GM12874 (cell line): ENCODE results near the gene KCNIP3.

ENCODE experiments used
- TF ChIP-seq, protein P1 (sequence below): IDR thresholded peaks from 2 replicates; pipeline ENCODE4 v1.5.1; 2011; ENCODE audit warnings: low read depth, mild to moderate bottlenecking, control low read depth, low read length, moderate library complexity; ENCODE audit not compliant: insufficient read depth

Gene KCNIP3

DNA sequence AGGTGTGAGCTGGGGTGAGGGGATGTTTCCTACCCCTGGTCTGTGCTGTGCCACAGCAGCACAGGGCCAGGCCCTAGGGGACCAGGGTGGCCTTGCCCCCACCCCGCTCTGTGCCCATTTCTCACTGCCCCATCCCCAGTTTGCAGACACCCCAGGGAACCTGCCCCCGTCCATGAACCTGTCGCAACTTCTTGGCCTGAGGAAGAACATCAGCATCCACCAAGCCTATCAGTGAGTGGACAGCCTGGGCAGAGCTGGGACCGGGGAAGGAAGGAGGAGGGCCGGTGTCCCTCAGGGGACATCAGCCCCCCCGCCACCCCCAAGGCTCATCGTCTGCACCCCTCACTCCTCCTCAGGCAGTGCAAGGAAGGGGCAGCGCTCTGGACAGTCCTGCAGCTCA lies 15.4 kb upstream of the KCNIP3 start:
- TF ChIP-seq, protein P1, sequence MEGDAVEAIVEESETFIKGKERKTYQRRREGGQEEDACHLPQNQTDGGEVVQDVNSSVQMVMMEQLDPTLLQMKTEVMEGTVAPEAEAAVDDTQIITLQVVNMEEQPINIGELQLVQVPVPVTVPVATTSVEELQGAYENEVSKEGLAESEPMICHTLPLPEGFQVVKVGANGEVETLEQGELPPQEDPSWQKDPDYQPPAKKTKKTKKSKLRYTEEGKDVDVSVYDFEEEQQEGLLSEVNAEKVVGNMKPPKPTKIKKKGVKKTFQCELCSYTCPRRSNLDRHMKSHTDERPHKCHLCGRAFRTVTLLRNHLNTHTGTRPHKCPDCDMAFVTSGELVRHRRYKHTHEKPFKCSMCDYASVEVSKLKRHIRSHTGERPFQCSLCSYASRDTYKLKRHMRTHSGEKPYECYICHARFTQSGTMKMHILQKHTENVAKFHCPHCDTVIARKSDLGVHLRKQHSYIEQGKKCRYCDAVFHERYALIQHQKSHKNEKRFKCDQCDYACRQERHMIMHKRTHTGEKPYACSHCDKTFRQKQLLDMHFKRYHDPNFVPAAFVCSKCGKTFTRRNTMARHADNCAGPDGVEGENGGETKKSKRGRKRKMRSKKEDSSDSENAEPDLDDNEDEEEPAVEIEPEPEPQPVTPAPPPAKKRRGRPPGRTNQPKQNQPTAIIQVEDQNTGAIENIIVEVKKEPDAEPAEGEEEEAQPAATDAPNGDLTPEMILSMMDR: no peak

DNA sequence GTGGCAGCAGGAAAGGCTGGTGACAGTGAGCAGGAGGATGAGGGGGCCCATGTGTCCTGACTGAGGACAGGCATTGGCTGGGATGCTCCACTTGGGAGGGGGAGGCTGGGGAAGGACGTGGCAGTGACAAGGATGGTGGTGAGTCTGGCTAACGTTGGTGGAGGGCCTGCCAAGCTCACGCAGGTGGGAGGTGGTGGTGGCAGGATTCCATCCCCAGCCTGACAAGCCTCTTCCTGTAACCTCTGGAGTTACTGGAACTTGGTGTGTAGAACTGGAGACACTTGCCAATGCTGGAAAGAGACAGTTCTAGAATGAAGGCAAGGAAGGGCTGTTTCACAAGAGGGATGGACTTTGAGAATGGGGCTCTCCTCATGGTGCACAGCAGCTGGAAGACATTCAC lies 14.7 kb upstream of the KCNIP3 start:
- TF ChIP-seq, protein P1: no peak

DNA sequence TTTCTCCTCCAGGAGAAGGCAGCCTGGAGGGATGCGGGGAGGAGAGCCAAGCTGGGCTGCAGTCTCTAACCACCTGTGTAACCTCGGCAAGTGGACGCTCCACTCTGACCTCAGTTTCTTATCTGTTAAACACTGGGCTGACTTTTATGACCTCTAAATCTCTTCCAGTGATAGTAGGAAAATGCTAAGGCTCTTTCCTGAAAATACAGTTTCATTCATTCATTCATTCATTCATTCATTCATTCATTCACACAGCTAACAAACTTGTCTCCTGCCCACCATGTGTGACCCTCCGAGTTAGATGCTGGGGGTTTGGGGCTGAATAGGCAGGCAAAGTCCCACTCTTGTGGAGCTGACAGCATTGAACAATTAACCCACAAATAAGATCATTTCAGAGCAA lies 13.6 kb upstream of the KCNIP3 start:
- TF ChIP-seq, protein P1: no peak

DNA sequence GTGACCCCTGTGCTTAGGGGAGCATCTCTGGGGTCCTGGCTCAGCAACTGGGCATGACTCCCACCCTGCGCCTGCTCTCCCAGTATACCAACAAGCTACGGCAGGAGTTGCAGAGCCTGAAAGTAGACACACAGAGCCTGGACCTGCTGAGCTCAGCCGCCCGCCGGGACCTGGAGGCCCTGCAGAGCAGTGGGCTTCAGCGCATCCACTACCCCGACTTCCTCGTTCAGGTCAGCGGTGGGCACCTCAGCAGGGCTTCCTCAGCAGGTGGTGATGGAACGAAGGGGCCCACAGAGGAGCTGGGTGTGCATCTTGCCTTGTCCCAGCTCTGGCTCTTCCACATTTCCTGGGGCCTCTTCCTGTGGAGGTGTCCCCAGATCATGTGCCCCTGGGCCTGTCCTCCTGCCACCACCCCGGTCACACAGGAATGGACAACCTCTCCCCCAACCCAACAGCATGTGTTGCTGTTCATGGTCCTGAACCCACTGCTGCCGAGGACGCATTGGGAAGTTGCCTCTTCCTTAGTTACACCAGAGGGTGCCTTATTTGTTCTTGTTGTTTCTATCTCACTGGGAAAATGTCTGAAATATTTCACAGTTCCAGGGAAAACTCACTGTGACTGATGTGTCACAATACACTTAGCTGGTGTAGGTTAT lies 12.1 kb upstream of the KCNIP3 start:
- TF ChIP-seq, protein P1: no peak

DNA sequence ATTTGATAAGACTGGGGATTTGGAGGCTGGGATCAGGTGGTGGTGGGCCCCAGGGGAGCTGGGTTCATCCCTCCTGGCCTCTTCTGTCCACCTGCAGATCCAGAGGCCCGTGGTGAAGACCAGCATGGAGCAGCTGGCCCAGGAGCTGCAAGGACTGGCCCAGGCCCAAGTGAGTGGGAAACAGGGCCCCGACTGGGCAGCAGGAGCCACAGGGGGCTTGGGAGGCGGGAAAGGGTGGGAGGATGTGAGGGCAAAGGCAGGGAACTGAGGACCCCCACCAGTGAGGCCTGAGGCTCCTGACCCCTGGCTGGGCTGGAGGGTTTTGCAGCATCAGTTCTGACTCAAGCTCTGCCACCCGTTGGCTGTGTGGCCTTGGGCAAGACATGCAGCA lies 11.6 kb upstream of the KCNIP3 start:
- TF ChIP-seq, protein P1: no peak

DNA sequence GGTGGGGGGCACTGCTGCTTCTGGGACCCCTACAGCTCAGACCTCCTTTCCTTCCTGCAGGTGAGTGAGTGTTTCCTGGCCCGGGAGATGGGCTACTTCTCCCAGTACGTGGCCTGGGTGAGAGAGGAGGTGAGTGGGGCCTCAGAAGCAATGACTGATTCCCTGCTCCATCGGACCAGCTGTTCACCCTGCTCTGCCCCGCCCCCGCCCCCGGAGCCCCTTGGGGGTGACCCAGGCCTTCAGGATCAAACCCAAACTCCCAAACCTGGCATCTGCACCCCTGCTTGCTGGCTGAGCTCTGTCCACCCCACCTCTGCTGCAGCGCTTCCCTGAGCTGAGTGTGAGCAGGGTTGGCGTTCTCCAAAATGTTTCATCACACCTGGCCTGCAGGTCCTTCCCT lies 9.8 kb upstream of the KCNIP3 start:
- TF ChIP-seq, protein P1: no peak

DNA sequence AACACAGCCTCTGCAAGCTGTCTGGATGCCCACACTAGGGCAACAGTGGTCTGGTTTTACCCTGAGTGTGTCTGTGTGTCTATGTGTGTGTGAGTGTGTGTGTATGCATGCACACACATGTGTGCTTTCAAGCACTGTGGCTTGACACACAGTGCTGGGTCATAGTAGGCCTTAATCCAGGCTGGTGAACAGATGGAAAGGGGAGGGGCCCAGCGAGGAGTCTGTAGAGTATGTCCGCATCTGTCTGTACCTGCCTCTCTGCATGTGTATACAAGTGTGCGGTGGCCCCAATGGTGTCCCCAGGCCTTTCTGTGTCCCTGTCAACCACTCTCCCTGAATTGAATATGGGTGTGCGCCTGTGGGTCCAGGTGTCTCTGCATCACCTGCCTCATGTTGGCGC lies 9.3 kb upstream of the KCNIP3 start:
- TF ChIP-seq, protein P1: no peak

DNA sequence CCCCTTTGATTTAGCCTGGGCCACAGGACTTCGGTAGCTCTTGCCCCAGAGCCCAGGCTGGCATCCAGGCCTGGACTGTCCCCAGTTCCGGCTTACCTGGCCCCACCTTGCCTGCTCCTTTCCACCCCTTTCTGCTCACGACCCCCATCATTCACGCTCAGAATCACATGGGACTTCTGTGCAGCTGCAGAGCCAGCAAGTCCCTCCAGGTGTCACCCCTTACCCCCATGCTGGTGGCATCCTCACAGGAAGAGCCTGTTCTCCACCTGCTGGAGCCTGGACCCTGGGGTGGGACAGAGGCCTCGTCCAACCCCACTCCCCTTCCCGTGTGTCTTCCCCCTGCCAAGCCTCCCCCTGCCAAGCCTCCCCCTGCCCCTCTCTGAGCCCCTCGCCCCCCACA lies 7.9 kb upstream of the KCNIP3 start:
- TF ChIP-seq, protein P1: no peak
